GM10266 (cell line): ENCODE results near the gene GSTA3.

Experiments used
- DNase-seq: peaks from one replicate; pipeline ENCODE4 v3.0.0; 2012; ENCODE audit errors: extremely low spot score
- TF ChIP-seq, protein P1 (sequence below): IDR thresholded peaks from 2 replicates; pipeline ENCODE4 v1.5.1; 2012; ENCODE audit warnings: mild to moderate bottlenecking, low read depth; ENCODE audit not compliant: control insufficient read depth, insufficient read depth; ENCODE audit errors: missing control alignments

The GSTA3 gene

DNA sequence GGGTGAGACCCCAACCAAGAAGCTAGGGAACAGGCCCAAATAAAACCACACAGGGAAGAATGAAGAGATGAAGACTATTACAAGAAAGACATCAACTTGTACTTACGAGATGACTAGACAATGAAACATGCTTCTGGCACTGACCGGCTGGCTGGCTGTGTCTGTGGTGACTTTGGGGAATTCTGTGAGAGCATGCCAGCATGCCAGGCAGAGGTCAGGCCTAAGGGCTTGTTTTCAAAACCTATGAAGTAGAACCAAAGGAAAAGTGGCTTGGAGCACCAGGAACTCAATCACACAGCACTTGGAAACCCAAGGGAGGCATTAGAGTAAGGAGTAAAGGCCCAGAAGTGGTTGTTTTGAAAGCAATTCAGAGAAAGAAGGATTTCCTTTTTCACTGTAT is 28.4 kb upstream of the GSTA3 start:
- TF ChIP-seq, protein P1, sequence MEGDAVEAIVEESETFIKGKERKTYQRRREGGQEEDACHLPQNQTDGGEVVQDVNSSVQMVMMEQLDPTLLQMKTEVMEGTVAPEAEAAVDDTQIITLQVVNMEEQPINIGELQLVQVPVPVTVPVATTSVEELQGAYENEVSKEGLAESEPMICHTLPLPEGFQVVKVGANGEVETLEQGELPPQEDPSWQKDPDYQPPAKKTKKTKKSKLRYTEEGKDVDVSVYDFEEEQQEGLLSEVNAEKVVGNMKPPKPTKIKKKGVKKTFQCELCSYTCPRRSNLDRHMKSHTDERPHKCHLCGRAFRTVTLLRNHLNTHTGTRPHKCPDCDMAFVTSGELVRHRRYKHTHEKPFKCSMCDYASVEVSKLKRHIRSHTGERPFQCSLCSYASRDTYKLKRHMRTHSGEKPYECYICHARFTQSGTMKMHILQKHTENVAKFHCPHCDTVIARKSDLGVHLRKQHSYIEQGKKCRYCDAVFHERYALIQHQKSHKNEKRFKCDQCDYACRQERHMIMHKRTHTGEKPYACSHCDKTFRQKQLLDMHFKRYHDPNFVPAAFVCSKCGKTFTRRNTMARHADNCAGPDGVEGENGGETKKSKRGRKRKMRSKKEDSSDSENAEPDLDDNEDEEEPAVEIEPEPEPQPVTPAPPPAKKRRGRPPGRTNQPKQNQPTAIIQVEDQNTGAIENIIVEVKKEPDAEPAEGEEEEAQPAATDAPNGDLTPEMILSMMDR: no peak
- DNase-seq: no peak

- TF ChIP-seq, protein P1: no peak
- DNase-seq: no peak
Measured at GRCh38 chr6:52933778-52934177, 24.3 kb upstream of the GSTA3 start.

DNA sequence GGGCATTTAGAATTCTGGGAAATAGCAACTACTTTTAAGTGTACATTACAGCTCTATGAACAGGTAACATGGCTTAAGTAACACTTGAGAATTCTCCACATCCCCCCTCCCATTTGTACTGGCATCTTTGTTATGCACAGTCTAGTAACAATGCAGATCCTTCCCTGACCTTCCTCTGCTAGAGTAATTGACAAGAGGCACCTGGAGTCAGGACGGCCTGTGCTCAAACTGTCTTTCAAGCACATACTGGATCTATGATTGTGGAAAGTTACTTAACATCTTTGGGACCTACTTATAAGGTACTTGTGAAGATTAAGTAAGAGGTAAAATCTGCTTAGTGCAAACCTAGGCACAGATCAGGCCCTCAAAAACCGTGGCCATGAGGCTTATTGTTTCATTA is 21.9 kb upstream of the GSTA3 start:
- TF ChIP-seq, protein P1: no peak
- DNase-seq: no peak

GRCh38 chr6:52929321-52930164 is 20.0 kb upstream of the GSTA3 start:
- no peak for DNase-seq
- TF ChIP-seq, protein P1: no peak

- DNase-seq: no peak
- TF ChIP-seq, protein P1: no peak
Measured at GRCh38 chr6:52927451-52927850, 18.0 kb upstream of the GSTA3 start.

GRCh38 chr6:52925919-52926792 is 16.7 kb upstream of the GSTA3 start:
- no peak for DNase-seq
- TF ChIP-seq, protein P1: no peak
